H1 (cell line): ENCODE measurements around the gene WDR76. TPM values are rescaled to one million over a fixed set of nuclear protein-coding genes. Genes with fewer than 3 reads are reported as not detected.

Experiments used
- CTCF ChIA-PET: fragments of 300-600 bp; sonication (Branson Sonifier 250); formaldehyde crosslinking; loops from one replicate; lab custom pipeline; 2021; ENCODE audit not compliant: partially characterized antibody; lab: Charles Lee
- POLR2A ChIA-PET: fragments of 300-600 bp; sonication (Branson Sonifier 250); formaldehyde crosslinking; loops from one replicate; lab custom pipeline; 2021; ENCODE audit warnings: inconsistent platforms; ENCODE audit not compliant: partially characterized antibody; lab: Charles Lee
- DNase-seq, 2 experiments: peaks; one replicate each; pipeline versions ENCODE4 v3.0.0 to v3.0.0-alpha.2; 2010 to 2022; ENCODE audit warnings: low spot score in 2 of 2, low read depth in 1 of 2, mixed read lengths in 1 of 2
- FAIRE-seq: peaks from 2 replicates; lab custom pipeline; 2011; peaks lifted over from hg19 to GRCh38; lab: Jason Lieb, UNC
- H2AFZ ChIP-seq: 2 replicates; pipeline ENCODE4 v1.8.1; 2012; ENCODE audit warnings: low read length, inconsistent platforms
- H2AK5ac ChIP-seq: 2 replicates; pipeline ENCODE4 v1.6.1; 2013; ENCODE audit warnings: low read depth, low read length
- H2BK120ac ChIP-seq: replicated peaks from 2 replicates; pipeline ENCODE3; 2013; ENCODE audit warnings: low read depth, low read length, inconsistent platforms
- H2BK12ac ChIP-seq: 2 replicates; pipeline ENCODE4 v1.6.1; 2013; ENCODE audit warnings: low read depth, low read length
- H2BK15ac ChIP-seq: 2 replicates; pipeline ENCODE4 v1.6.1; 2013; ENCODE audit warnings: low read length
- H2BK20ac ChIP-seq: 2 replicates; pipeline ENCODE4 v1.6.1; 2013; ENCODE audit warnings: low read length
- H2BK5ac ChIP-seq: 2 replicates; pipeline ENCODE4 v1.6.1; 2013; ENCODE audit warnings: low read depth, low read length
- H3K14ac ChIP-seq: 2 replicates; pipeline ENCODE4 v1.6.1; 2013; ENCODE audit warnings: inconsistent platforms; ENCODE audit not compliant: insufficient read length
- H3K18ac ChIP-seq: 2 replicates; pipeline ENCODE4 v1.6.1; 2013; ENCODE audit warnings: low read length; ENCODE audit errors: extremely low read depth
- H3K23ac ChIP-seq: 2 replicates; pipeline ENCODE4 v1.6.1; 2013; ENCODE audit warnings: inconsistent platforms; ENCODE audit not compliant: insufficient read length
- H3K23me2 ChIP-seq: 2 replicates; pipeline ENCODE4 v1.6.1; 2013; ENCODE audit warnings: low read depth, low read length
- H3K27ac ChIP-seq: 2 replicates; pipeline ENCODE4 v1.6.1; 2011; ENCODE audit warnings: low read depth, low read length, inconsistent platforms
- H3K27me3 ChIP-seq, 4 experiments: replicated peaks in 1 of 4; 1 replicate in 1 of 4; 2 replicates in 3 of 4; pipeline versions ENCODE4 v1.6.1 to v1.8.1; 2011 to 2013; ENCODE audit warnings: low read length in 3 of 4, mild to moderate bottlenecking in 3 of 4, inconsistent platforms in 2 of 4, mixed read lengths in 2 of 4, moderate library complexity in 1 of 4; ENCODE audit not compliant: control insufficient read depth in 3 of 4, insufficient read depth in 3 of 4; ENCODE audit errors: extremely low read depth in 1 of 4
- H3K36me3 ChIP-seq, 4 experiments: 2 replicates each; pipeline versions ENCODE4 v1.6.1 to v1.8.1; 2011 to 2013; ENCODE audit warnings: mild to moderate bottlenecking in 4 of 4, low read length in 3 of 4, moderate library complexity in 2 of 4, control low read depth in 1 of 4, inconsistent platforms in 1 of 4; ENCODE audit not compliant: insufficient read depth in 4 of 4, control insufficient read depth in 2 of 4
- H3K4ac ChIP-seq: replicated peaks from 2 replicates; pipeline ENCODE3; 2013; ENCODE audit warnings: low read length, low read depth, mixed read lengths, inconsistent platforms; ENCODE audit not compliant: insufficient read length
- H3K4me1 ChIP-seq, 4 experiments: replicated peaks in 1 of 4; 1 replicate in 1 of 4; 2 replicates in 3 of 4; pipeline versions ENCODE4 v1.6.1 to v1.8.1; 2011 to 2013; ENCODE audit warnings: low read length in 3 of 4, inconsistent platforms in 2 of 4, mixed read lengths in 1 of 4; ENCODE audit not compliant: insufficient read depth in 4 of 4, control insufficient read depth in 3 of 4
- H3K4me2 ChIP-seq, 2 experiments: 2 replicates each; pipeline versions ENCODE4 v1.6.1 to v1.8.1; 2011 to 2013; ENCODE audit warnings: low read depth in 2 of 2, low read length in 2 of 2, control low read depth in 1 of 2, inconsistent platforms in 1 of 2, mild to moderate bottlenecking in 1 of 2; ENCODE audit not compliant: insufficient read depth in 1 of 2
- H3K4me3 ChIP-seq, 4 experiments: fragments of 200-600, 300-600 bp in 1 of 4; sonication (generic), shearing (Covaris generic), sonication (Bioruptor Twin) in 1 of 4; 2 replicates each; pipeline versions ENCODE4 v1.5.1 to v1.8.1; 2011 to 2016; ENCODE audit warnings: low read length in 4 of 4, low read depth in 3 of 4, control low read depth in 2 of 4, inconsistent platforms in 2 of 4, mild to moderate bottlenecking in 2 of 4, mixed read lengths in 1 of 4, moderate library complexity in 1 of 4; ENCODE audit not compliant: insufficient read depth in 2 of 4; ENCODE audit errors: extremely low read depth in 1 of 4
- H3K56ac ChIP-seq: replicated peaks from 2 replicates; pipeline ENCODE3; 2013; ENCODE audit warnings: low read depth, mild to moderate bottlenecking, mixed read lengths, low read length, inconsistent platforms; ENCODE audit not compliant: insufficient read length
- H3K79me1 ChIP-seq: 2 replicates; pipeline ENCODE4 v1.6.1; 2013; ENCODE audit warnings: low read depth, low read length, control low read depth
- H3K79me2 ChIP-seq, 2 experiments: 2 replicates each; pipeline versions ENCODE4 v1.6.1 to v1.8.1; 2012 to 2013; ENCODE audit warnings: low read length in 2 of 2, mild to moderate bottlenecking in 2 of 2, inconsistent platforms in 1 of 2; ENCODE audit not compliant: insufficient read depth in 2 of 2, control insufficient read depth in 1 of 2
- H3K9ac ChIP-seq, 4 experiments: replicated peaks in 1 of 4; 1 replicate in 1 of 4; 2 replicates in 3 of 4; pipeline versions ENCODE4 v1.6.1 to v1.8.1; 2011 to 2013; ENCODE audit warnings: low read depth in 3 of 4, low read length in 3 of 4, control low read depth in 2 of 4, mild to moderate bottlenecking in 2 of 4, moderate library complexity in 2 of 4, inconsistent platforms in 1 of 4; ENCODE audit errors: extremely low read depth in 1 of 4
- H3K9me3 ChIP-seq, 2 experiments: 2 replicates each; pipeline versions ENCODE4 v1.6.1 to v1.8.1; 2012 to 2013; ENCODE audit warnings: mild to moderate bottlenecking in 2 of 2, moderate library complexity in 2 of 2, control low read depth in 1 of 2, inconsistent platforms in 1 of 2, low read depth in 1 of 2, low read length in 1 of 2, mixed read lengths in 1 of 2; ENCODE audit not compliant: insufficient read depth in 2 of 2
- H4K20me1 ChIP-seq, 2 experiments: replicated peaks in 1 of 2; 2 replicates each; pipeline versions ENCODE3 to v1.8.1; 2011 to 2013; ENCODE audit warnings: inconsistent platforms in 2 of 2, low read length in 2 of 2, mild to moderate bottlenecking in 1 of 2; ENCODE audit not compliant: insufficient read depth in 2 of 2, control insufficient read depth in 1 of 2
- H4K5ac ChIP-seq: 2 replicates; pipeline ENCODE4 v1.6.1; 2013; ENCODE audit warnings: low read length, low read depth, mixed read lengths, inconsistent platforms; ENCODE audit not compliant: insufficient read length
- H4K8ac ChIP-seq: 2 replicates; pipeline ENCODE4 v1.8.0; 2013; ENCODE audit warnings: mild to moderate bottlenecking, moderate library complexity, low read length, inconsistent platforms; ENCODE audit not compliant: insufficient read depth; ENCODE audit errors: extremely low read depth
- H4K91ac ChIP-seq: replicated peaks from 2 replicates; pipeline ENCODE3; 2013; ENCODE audit warnings: low read length, mixed read lengths, inconsistent platforms; ENCODE audit not compliant: insufficient read length
- EZH2 ChIP-seq: fragments of 200-600 bp; sonication (generic); IDR thresholded peaks from 2 replicates; pipeline ENCODE4 v1.7.1; 2012; ENCODE audit warnings: low read depth, mild to moderate bottlenecking, moderate library complexity, low read length, inconsistent platforms; ENCODE audit not compliant: severe bottlenecking
- GABPA ChIP-seq: IDR thresholded peaks from 2 replicates; pipeline ENCODE4 v1.6.1; 2011; ENCODE audit warnings: mild to moderate bottlenecking, low read length, moderate library complexity, borderline replicate concordance; ENCODE audit not compliant: insufficient read depth
- HDAC6 ChIP-seq: IDR thresholded peaks from one replicate; pipeline ENCODE4 v1.7.1; 2012; ENCODE audit warnings: low read depth, mild to moderate bottlenecking, inconsistent platforms, low read length, moderate library complexity
- NRF1 ChIP-seq: IDR thresholded peaks from 2 replicates; pipeline ENCODE4 v1.6.1; 2011; ENCODE audit warnings: mild to moderate bottlenecking, low read depth, low read length, improper control_type of control experiment
- POLR2A ChIP-seq, 2 experiments: IDR thresholded peaks; 1 replicate in 1 of 2; 2 replicates in 1 of 2; pipeline ENCODE4 v1.6.1; 2011; ENCODE audit warnings: low read depth in 2 of 2, low read length in 2 of 2, mild to moderate bottlenecking in 2 of 2; ENCODE audit errors: control extremely low read depth in 1 of 2
- RXRA ChIP-seq: IDR thresholded peaks from 2 replicates; pipeline ENCODE4 v1.6.1; 2011; ENCODE audit warnings: low read depth, mild to moderate bottlenecking, low read length, moderate library complexity; ENCODE audit not compliant: insufficient read depth
- SIN3A ChIP-seq, 2 experiments: IDR thresholded peaks in 1 of 2; conservative IDR thresholded peaks in 1 of 2; 2 replicates each; pipeline ENCODE4 v1.6.1; 2011 to 2012; ENCODE audit warnings: low read length in 2 of 2, improper control_type of control experiment in 1 of 2, low read depth in 1 of 2, mild to moderate bottlenecking in 1 of 2
- TAF1 ChIP-seq: IDR thresholded peaks from 2 replicates; pipeline ENCODE4 v1.6.1; 2011; ENCODE audit warnings: mild to moderate bottlenecking, low read depth, low read length
- TAF7 ChIP-seq: optimal IDR thresholded peaks from 2 replicates; pipeline ENCODE3; 2011; ENCODE audit warnings: low read depth, mild to moderate bottlenecking, inconsistent platforms, low read length, moderate library complexity, borderline replicate concordance
- WGBS, 2 experiments: shearing (Covaris generic) in 1 of 2; methylation state at CpG; one replicate each; pipeline versions ENCODE4 v1.1.6 to v1.1.7; 2013 to 2015; ENCODE audit warnings: low lambda C conversion rate in 2 of 2, mixed read lengths in 2 of 2, inconsistent platforms in 1 of 2, low coverage in 1 of 2, missing lambda C conversion rate in 1 of 2; ENCODE audit not compliant: insufficient replicate concordance in 2 of 2, insufficient coverage in 1 of 2, insufficient read length in 1 of 2; ENCODE audit errors: extremely low coverage in 1 of 2, missing lambda C conversion rate in 1 of 2; 5-methylcytosine and 5-hydroxymethylcytosine counted together
- polyA plus RNA-seq, 7 experiments: library from polyadenylated mRNA; depleted of rRNA in 3 of 7; stranded (reverse) in 5 of 7; unstranded in 2 of 7; fragments of >200 nt in 5 of 7; fragments of 200-250 nt in 2 of 7; gene quantifications; 1 replicate in 5 of 7; 2 replicates in 1 of 7; 4 replicates in 1 of 7; pipeline versions ENCODE4 v1.2.1 to v1.2.3, GENCODE V29; 2011 to 2013; ENCODE audit warnings: missing spikeins in 2 of 7, mixed read lengths in 2 of 7
- total RNA-seq: library from RNA; stranded (reverse); fragmentation: NEBNext Ultra II Directional; extraction: Animal tissue kit (Norgen Biotek cat#: 25700); gene quantifications from 2 replicates; pipeline ENCODE4 v1.2.1, GENCODE V29; 2021

The WDR76 gene
- total and polyA plus RNA-seq, 2 of the 8 experiments (the other 6 are each of a cell fraction or from before 2014, with no cell fraction given) = 4.1 to 18.9 TPM

GRCh38 chr15:43911235-43911781 lies 84.5 kb downstream of the WDR76 start:
- Histone ChIP-seq H4K20me1 (no peaks in the 10 kb centered on the region), H3K27ac (no peak overlapping the region), H3K14ac (no peak overlapping the region), H3K4me3 (no peak overlapping the region), H2AK5ac (no peak overlapping the region), H3K27me3 (no peaks in the 10 kb centered on the region), H2AFZ (no peak overlapping the region), H4K5ac (no peak overlapping the region), H3K9ac (no peak overlapping the region), H2BK20ac (no peak overlapping the region), H2BK5ac (no peak overlapping the region), H4K8ac (no peak overlapping the region), H2BK15ac (no peak overlapping the region), H4K91ac (no peak overlapping the region), H3K4ac (no peak overlapping the region), H3K23me2 (no peaks in the 10 kb centered on the region), H3K36me3 (no peaks in the 10 kb centered on the region; a peak in 1 of 8 replicates), H3K4me2 (no peak overlapping the region), H3K79me2 (no peaks in the 10 kb centered on the region), H2BK120ac (no peak overlapping the region), H3K23ac (no peak overlapping the region)
- ChIA-PET POLR2A (interaction anchor here (0.5 kb wide), 1 partner anchor 321 kb away, joined by 3 read pairs; no protein-coding TSS in a partner anchor), CTCF (interaction anchor here (0.8 to 5.6 kb wide), 4 partner anchors 8 to 590 kb away, joined by 3 to 45 read pairs (median 7); no protein-coding TSS in a partner anchor)
- no peak for FAIRE-seq
- 91% methylated on average over 4 of the region's 4 CpGs; no CpG with 5 or more reads in 1 of the 2 experiments for WGBS, 2 experiments
- TF ChIP-seq TAF1 = no peak
- TF ChIP-seq TAF7 = no peak
- TF ChIP-seq RXRA = no peak
- TF ChIP-seq HDAC6 = no peak
- no peak for TF ChIP-seq GABPA
- TF ChIP-seq NRF1 = no peak
- no peak for TF ChIP-seq SIN3A (conservative IDR thresholded peaks at IDR 0.05 in 1 of 2, IDR thresholded peaks at IDR 0.05 in 1 of 2; ENCODE audit: low read depth in 1 of 2, low read length in 2 of 2)
- no peak for TF ChIP-seq POLR2A (IDR thresholded peaks at IDR 0.05; ENCODE audit: control extremely low read depth in 1 of 2, low read depth in 2 of 2, low read length in 2 of 2)
- no peak for TF ChIP-seq EZH2
- TF ChIP-seq, all 59 proteins: peak for 0
- Histone ChIP-seq H3K9me3 (no peaks in the 10 kb centered on the region), H3K79me1 (no peaks in the 10 kb centered on the region), H3K18ac (no peak overlapping the region), H3K4me1 (peaks cover 0 to 3% (median 1%) of the 10 kb centered on the region in 4 experiments; a peak in 1 of 7 replicates), H2BK12ac (no peak overlapping the region), H3K56ac (no peak overlapping the region)
- DNase-seq = no peak
